Hepatocyte (in vitro differentiated cells): Measurements from ENCODE around the gene ARHGAP5.

Experiments
- CTCF ChIP-seq: fragments of 200-600 bp; sonication (generic); IDR thresholded peaks from 2 replicates; pipeline ENCODE4 v1.5.1; 2016; ENCODE audit warnings: antibody characterized with exemption, mild to moderate bottlenecking; ENCODE audit not compliant: poor library complexity
- EZH2 ChIP-seq: fragments of 200-600 bp; sonication (generic); IDR thresholded peaks from 2 replicates; pipeline ENCODE4 v1.6.1; 2016; ENCODE audit warnings: antibody characterized with exemption, mild to moderate bottlenecking, borderline replicate concordance
- EZH2phosphoT487 ChIP-seq: fragments of 200-600 bp; sonication (generic); IDR thresholded peaks from one replicate; pipeline ENCODE4 v1.6.1; 2018; ENCODE audit warnings: antibody characterized with exemption, mild to moderate bottlenecking, low read depth, moderate library complexity; ENCODE audit not compliant: unreplicated experiment, severe bottlenecking

GRCh38 chr14:32073537-32074189 is 3.4 kb upstream of the ARHGAP5 start:
- TF ChIP-seq EZH2phosphoT487 (no peak), CTCF (peak; percentile 60), EZH2 (no peak)
